Fibroblast of the aortic adventitia (primary cell): ENCODE results near the gene TBC1D8. TPM values are rescaled to one million over a fixed set of nuclear protein-coding genes. Genes with fewer than 3 reads are reported as not detected.

Experiments used
- DNase-seq: peaks from one replicate; pipeline ENCODE4 v3.0.0-alpha.2; 2010; ENCODE audit warnings: low read depth
- H3K4me3 ChIP-seq: 2 replicates; pipeline ENCODE4 v1.5.1; 2011; ENCODE audit warnings: low read depth, mild to moderate bottlenecking, control low read depth, low read length, moderate library complexity
- total RNA-seq: library from RNA; depleted of rRNA; stranded (reverse); fragments of >200 nt; gene quantifications from 2 replicates; pipeline ENCODE4 v1.2.3, GENCODE V29; 2012; ENCODE audit warnings: low replicate concordance
- TF ChIP-seq, protein P1 (sequence below): IDR thresholded peaks from 2 replicates; pipeline ENCODE4 v1.5.1; 2011; ENCODE audit warnings: mild to moderate bottlenecking, low read length, control low read depth, inconsistent platforms; ENCODE audit not compliant: insufficient read depth

TBC1D8 gene
- total RNA-seq, 1 donor = 21.3 TPM

DNA sequence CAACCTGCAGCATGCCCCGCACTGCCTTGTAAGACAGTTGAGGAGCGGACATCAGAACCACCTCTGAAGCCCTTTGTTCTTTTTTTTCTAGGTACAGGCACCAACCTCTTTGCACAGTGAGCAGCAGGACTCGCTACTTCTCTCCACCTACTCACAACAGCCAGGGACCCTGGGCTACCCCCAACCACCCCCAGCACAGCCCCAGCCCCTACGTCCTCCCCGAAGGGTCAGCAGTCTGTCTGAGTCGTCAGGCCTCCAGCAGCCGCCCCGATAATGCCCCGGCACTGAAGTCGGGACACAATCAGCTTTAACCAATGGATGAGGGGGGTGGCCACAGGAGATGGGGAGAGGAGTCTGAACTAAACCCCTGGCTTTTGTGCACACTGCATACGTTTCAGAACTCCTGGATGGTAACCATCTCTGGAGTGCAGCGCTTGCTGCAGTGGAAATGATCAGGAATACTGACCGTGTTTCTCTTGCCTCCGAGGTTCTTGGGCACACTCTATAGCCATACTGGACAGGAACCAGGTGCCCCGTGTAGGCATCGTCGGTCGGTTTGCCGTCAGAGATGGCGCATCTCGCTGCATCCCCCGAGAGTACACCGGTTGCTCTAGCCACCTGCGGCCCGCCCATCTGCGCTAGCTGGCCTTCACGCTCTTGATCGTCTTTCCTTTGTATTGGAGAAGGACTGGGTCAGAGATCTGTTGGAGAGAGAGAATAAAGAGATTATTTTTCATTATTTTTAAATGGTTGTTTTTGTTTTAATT, 155.7 kb downstream of the TBC1D8 start:
- DNase-seq = no peak
- H3K4me3 ChIP-seq = no peak overlapping the region
- TF ChIP-seq, protein P1, sequence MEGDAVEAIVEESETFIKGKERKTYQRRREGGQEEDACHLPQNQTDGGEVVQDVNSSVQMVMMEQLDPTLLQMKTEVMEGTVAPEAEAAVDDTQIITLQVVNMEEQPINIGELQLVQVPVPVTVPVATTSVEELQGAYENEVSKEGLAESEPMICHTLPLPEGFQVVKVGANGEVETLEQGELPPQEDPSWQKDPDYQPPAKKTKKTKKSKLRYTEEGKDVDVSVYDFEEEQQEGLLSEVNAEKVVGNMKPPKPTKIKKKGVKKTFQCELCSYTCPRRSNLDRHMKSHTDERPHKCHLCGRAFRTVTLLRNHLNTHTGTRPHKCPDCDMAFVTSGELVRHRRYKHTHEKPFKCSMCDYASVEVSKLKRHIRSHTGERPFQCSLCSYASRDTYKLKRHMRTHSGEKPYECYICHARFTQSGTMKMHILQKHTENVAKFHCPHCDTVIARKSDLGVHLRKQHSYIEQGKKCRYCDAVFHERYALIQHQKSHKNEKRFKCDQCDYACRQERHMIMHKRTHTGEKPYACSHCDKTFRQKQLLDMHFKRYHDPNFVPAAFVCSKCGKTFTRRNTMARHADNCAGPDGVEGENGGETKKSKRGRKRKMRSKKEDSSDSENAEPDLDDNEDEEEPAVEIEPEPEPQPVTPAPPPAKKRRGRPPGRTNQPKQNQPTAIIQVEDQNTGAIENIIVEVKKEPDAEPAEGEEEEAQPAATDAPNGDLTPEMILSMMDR = no peak

DNA sequence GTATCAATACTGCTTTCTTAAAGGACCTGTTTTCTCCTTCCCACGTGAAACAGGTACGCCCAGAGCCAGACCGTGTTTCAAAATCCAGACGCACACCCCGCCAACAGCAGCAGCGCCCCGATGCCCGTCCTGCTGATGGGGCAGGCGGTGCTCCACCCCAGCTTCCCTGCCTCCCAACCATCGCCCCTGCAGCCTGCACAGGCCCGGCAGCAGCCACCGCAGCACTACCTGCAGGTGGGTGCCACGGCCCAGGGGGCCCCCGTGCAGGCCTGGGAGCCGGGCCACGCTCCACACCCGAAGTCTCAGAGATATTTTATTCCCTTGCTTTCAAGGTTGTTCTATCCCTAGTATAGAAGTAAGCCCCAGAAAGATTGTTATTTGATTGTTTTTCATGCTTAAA, 157.9 kb downstream of the TBC1D8 start:
- TF ChIP-seq, protein P1 = no peak
- no peak overlapping the region for H3K4me3 ChIP-seq
- no peak for DNase-seq

DNA sequence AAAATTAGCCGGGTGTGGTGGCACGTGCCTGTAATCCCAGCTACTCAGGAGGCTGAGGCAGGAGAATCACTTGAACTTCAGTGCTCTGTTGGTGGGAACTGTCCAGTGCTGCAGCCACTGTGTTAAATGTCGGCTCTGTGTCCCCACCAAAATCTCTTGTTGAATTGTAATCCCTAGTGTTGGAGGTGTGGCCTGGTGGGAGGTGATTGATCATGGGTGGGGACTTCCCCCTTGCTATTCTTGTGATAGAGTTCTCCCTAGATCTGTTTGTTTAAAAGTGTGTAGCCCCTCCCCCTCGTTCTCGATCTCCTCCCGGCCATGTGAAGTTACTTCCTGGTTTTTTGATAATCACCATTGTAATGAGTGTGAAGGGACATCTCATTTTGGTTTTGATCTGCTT, 158.9 kb downstream of the TBC1D8 start:
- TF ChIP-seq, protein P1 = no peak
- no peak for DNase-seq
- H3K4me3 ChIP-seq = no peak overlapping the region

DNA sequence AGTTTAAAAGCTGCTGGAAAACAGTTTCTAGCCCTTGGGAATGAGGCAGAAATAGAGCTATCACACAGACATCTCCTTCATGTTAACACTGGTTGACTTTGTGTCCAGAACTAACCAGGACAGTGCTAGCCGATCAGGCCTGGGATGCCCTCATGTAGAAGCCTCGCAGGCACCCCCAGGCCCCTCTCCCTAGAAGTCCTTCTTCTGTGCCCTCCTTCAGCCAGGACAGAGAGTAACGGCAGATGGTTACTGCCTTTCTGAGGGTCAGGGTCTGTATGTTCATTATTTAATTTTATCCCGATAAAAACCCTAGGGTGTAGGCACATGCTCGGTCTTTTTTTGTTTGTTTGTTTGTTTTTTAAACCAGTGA, 159.8 kb downstream of the TBC1D8 start:
- no peak overlapping the region for H3K4me3 ChIP-seq
- TF ChIP-seq, protein P1 = no peak
- DNase-seq = no peak

DNA sequence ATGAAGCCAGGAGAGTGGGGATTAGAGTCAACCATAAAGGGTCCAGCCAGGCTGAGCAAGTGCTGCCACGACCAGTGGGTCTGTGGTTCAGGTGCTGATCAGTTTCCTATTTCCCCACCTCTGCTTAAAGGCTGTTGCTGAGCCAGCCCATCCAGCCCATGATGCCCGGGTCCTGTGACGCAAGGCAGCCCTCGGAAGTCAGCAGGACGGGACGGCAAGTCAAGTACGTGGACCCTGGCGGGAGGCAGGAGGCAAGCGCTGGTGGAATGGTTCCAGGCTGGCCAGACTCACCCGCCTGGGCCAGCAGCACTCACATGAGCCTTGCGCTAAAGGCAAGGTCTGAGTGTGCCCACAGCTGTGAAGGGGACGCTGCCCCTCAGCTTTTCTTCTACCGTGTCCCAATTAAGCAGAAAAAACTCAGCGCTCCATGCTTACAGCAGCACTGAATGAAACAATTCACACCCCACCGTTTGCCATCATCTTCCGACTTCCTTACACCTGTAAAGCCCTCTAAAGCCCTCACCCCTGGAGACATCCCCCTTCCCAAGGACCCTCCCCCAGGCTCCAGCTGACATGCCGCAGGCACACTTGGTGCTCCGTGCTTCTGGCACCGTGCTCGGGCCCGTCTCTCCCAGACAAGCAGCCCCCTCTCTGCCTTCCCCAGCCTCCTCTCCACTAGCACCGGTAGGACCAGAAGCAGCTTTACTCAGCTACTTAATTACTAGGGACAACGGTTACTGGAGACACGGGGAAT, 160.4 kb downstream of the TBC1D8 start:
- H3K4me3 ChIP-seq = no peak overlapping the region
- TF ChIP-seq, protein P1 = no peak
- DNase-seq = no peak

DNA sequence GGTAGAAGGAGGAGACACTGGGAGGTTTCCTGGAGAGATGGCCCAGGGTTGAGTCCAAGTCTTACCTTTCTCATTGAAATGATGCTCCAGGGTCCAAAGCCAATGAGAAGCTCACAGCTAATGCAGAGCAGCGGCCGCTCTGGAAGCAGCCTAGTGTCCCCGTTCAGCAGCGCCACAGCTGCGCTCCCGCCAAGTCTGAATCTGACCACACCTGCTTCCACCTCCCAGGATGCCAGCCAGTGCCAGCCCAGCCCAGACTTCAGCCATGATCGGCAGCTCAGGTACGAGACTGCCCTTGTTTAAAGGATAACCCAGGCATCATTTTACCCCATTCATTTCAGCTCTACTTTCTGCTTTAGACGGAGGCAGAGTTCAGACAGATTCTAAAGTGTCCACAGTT, 161.0 kb downstream of the TBC1D8 start:
- TF ChIP-seq, protein P1 = no peak
- no peak overlapping the region for H3K4me3 ChIP-seq
- no peak for DNase-seq
